ENCODE data around the gene MAPT. TPM values are rescaled to one million over a fixed set of nuclear protein-coding genes. Genes with fewer than 3 reads are reported as not detected.
"Not testable (repeated sequence)": the region's sequence is repeated elsewhere in the genome, so short reads cannot be mapped to it uniquely, and the experiment has no call there.

MAPT gene
- total RNA-seq, 4 donors from 2014 or later: 1.7 to 2.3 (median 1.8) TPM

DNA sequence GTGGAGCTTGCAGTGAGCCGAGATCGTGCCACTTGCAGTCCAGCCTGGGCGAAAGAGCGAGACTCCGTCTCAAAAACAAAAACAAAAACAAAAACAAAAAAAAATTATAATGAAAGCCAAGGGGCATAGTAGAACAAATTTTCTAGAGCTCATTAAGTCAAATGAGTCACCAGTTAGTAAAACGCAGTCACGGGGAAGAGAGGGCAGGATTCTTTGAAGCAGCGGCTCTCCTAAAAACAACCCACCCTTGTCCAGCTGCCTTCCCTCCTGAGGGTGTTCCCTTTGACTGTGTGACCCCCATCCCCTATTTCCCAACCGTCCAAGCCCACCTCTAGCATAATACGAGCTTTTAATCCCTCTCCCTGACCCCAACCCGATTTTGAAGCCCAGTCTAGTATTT is 60.6 kb downstream of the MAPT start:
- TF ChIP-seq POLR2A (IDR thresholded peaks at IDR 0.05) (no peak), EP300 (IDR thresholded peaks at IDR 0.05; ENCODE audit: low read depth) (no peak), POLR2AphosphoS5 (IDR thresholded peaks at IDR 0.05) (no peak)
- TF ChIP-seq, protein P1, sequence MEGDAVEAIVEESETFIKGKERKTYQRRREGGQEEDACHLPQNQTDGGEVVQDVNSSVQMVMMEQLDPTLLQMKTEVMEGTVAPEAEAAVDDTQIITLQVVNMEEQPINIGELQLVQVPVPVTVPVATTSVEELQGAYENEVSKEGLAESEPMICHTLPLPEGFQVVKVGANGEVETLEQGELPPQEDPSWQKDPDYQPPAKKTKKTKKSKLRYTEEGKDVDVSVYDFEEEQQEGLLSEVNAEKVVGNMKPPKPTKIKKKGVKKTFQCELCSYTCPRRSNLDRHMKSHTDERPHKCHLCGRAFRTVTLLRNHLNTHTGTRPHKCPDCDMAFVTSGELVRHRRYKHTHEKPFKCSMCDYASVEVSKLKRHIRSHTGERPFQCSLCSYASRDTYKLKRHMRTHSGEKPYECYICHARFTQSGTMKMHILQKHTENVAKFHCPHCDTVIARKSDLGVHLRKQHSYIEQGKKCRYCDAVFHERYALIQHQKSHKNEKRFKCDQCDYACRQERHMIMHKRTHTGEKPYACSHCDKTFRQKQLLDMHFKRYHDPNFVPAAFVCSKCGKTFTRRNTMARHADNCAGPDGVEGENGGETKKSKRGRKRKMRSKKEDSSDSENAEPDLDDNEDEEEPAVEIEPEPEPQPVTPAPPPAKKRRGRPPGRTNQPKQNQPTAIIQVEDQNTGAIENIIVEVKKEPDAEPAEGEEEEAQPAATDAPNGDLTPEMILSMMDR (IDR thresholded peaks at IDR 0.05): no peak
- H3K4me1 ChIP-seq: no peaks in the 10 kb centered on the region
- intact Hi-C loops (cut with DNase I; ENCODE audit: low total_unique reads) (no loop called here), in situ Hi-C loops (cut with MboI; ENCODE audit: low pct_ligation_motif_present in 1 of 4, low pct_unique_long_range_greater_than_20kb in 1 of 4, low sequenced_read_pairs in 3 of 4) (no loop called here)
- no peak overlapping the region for H3K27ac ChIP-seq
- no peak overlapping the region for H3K4me3 ChIP-seq
- no peak for DNase-seq
- no peaks in the 10 kb centered on the region for H3K36me3 ChIP-seq
- no peaks in the 10 kb centered on the region for H3K9me3 ChIP-seq
- WGBS, 2 donors (ENCODE audit: low coverage in 1 of 2): 69 to 82% methylated on average over 11 of the region's 11 CpGs
- peaks cover 25% of the 10 kb centered on the region for H3K27me3 ChIP-seq

DNA sequence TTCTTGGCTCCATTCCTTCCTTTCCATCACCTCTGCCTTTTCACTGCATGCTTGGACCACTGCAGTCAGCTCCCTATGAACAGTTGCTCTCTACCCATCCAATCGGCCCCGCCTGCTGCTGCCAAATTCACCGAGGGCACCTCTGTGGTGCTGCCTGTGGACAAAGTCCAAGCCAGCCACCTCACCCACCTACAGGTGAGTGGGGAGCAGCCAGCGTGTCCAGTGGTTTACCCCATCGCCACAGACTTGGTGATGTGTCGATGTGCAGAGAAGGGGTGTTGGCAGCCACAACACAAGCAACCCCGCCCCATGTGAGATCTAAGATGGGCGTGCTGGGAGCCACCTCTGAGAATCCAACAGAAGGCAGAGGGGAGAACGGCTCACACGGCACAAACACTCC is 61.0 kb downstream of the MAPT start:
- WGBS, 2 donors (ENCODE audit: low coverage in 1 of 2): 70 to 73% methylated on average over 2 to 10 of the region's 10 CpGs
- Histone ChIP-seq H3K4me3 (no peak overlapping the region), H3K27ac (no peak overlapping the region), H3K36me3 (no peaks in the 10 kb centered on the region), H3K9me3 (no peaks in the 10 kb centered on the region), H3K4me1 (no peaks in the 10 kb centered on the region), H3K27me3 (peaks cover 21% of the 10 kb centered on the region)
- in situ Hi-C loops (cut with MboI; ENCODE audit: low pct_ligation_motif_present in 1 of 4, low pct_unique_long_range_greater_than_20kb in 1 of 4, low sequenced_read_pairs in 3 of 4): no loop called here
- intact Hi-C loops (cut with DNase I; ENCODE audit: low total_unique reads): no loop called here
- DNase-seq: no peak
- TF ChIP-seq, protein P1 (IDR thresholded peaks at IDR 0.05): no peak
- TF ChIP-seq POLR2A (IDR thresholded peaks at IDR 0.05): no peak
- no peak for TF ChIP-seq POLR2AphosphoS5 (IDR thresholded peaks at IDR 0.05)
- TF ChIP-seq EP300 (IDR thresholded peaks at IDR 0.05; ENCODE audit: low read depth): no peak

DNA sequence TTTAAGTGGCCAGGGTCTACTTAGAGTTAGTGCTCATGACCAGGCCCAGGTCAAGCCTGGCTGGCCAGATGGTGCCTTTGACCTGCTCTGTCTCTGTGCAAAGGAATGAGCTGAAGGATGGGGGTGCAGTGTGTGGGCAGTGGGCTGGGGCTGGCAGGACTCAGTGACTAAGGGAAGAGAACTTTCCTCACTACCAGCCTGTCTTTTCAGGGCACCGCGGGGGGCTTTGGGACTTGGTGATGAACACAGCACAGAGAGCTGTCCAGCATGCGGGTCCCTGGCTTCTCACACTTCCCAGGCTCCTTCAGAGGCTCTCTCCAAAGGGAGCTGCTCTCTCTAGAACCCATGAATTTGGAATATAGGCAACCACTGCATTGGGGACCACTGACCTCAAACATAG is 61.7 kb downstream of the MAPT start:
- intact Hi-C loops (cut with DNase I; ENCODE audit: low total_unique reads) (no loop called here), in situ Hi-C loops (cut with MboI; ENCODE audit: low pct_ligation_motif_present in 1 of 4, low pct_unique_long_range_greater_than_20kb in 1 of 4, low sequenced_read_pairs in 3 of 4) (no loop called here)
- Histone ChIP-seq H3K4me1 (no peaks in the 10 kb centered on the region), H3K27ac (no peak overlapping the region), H3K36me3 (no peaks in the 10 kb centered on the region), H3K4me3 (no peak overlapping the region), H3K27me3 (peaks cover 14% of the 10 kb centered on the region), H3K9me3 (no peaks in the 10 kb centered on the region)
- no peak for DNase-seq
- no peak for TF ChIP-seq EP300 (IDR thresholded peaks at IDR 0.05; ENCODE audit: low read depth)
- WGBS, 2 donors (ENCODE audit: low coverage in 1 of 2): 92% methylated on average over 3 of the region's 3 CpGs; no CpG with 5 or more reads in 1 of the 2 donors

DNA sequence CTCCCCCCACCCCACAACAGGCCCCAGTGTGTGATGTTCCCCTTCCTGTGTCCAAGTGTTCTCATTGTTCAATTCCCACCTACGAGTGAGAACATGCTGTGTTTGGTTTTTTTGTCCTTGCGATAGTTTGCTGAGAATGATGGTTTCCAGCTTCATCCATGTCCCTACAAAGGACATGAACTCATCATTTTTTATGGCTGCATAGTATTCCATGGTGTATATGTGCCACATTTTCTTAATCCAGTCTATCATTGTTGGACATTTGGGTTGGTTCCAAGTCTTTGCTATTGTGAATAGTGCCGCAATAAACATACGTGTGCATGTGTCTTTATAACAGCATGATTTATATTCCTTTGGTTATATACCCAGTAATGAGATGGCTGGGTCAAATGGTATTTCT is 62.4 kb downstream of the MAPT start:
- WGBS, 2 donors (ENCODE audit: low coverage in 1 of 2): 82% methylated on average over 3 of the region's 4 CpGs; no CpG with 5 or more reads in 1 of the 2 donors
- DNase-seq; H3K9me3 ChIP-seq; H3K27ac ChIP-seq; H3K36me3 ChIP-seq; H3K4me1 ChIP-seq; in situ Hi-C loops (cut with MboI; ENCODE audit: low pct_ligation_motif_present in 1 of 4, low pct_unique_long_range_greater_than_20kb in 1 of 4, low sequenced_read_pairs in 3 of 4); H3K4me3 ChIP-seq; H3K27me3 ChIP-seq; intact Hi-C loops (cut with DNase I; ENCODE audit: low total_unique reads): not testable (repeated sequence)

DNA sequence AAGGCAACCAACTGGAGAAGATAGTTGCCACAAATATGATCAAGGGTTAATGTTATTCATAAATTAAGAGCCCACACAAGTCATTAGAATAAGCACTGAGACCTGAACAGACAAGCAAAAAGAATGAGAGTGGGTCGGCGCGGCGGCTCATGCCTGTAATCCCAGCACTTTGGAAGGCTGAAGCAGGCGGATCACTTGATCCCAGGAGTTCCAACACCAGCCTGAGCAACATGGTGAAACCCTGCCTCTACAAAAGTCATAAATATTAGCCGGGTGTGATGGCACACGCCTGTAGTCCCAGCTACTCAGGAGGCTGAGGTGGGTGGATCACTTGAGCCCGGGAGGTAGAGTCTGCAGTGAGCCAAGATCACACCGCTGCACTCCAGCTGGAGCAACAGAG is 64.0 kb downstream of the MAPT start:
- no peak overlapping the region for H3K4me3 ChIP-seq
- H3K27me3 ChIP-seq: no peaks in the 10 kb centered on the region
- H3K4me1 ChIP-seq: no peaks in the 10 kb centered on the region
- DNase-seq: no peak
- TF ChIP-seq EP300 (IDR thresholded peaks at IDR 0.05; ENCODE audit: low read depth) (no peak), POLR2AphosphoS5 (IDR thresholded peaks at IDR 0.05) (no peak), POLR2A (IDR thresholded peaks at IDR 0.05) (no peak)
- TF ChIP-seq, protein P1 (IDR thresholded peaks at IDR 0.05): no peak
- no peaks in the 10 kb centered on the region for H3K36me3 ChIP-seq
- intact Hi-C loops (cut with DNase I; ENCODE audit: low total_unique reads) (no loop called here), in situ Hi-C loops (cut with MboI; ENCODE audit: low pct_ligation_motif_present in 1 of 4, low pct_unique_long_range_greater_than_20kb in 1 of 4, low sequenced_read_pairs in 3 of 4) (no loop called here)
- no peaks in the 10 kb centered on the region for H3K9me3 ChIP-seq
- H3K27ac ChIP-seq: no peak overlapping the region
- 94 to 100% methylated on average over 1 to 9 of the region's 9 CpGs for WGBS, 2 donors (ENCODE audit: low coverage in 1 of 2)
